Right atrium auricular region (tissue), 2 donors: Measurements from ENCODE around the gene SAMD4A. TPM values are rescaled to one million over a fixed set of nuclear protein-coding genes. Genes with fewer than 3 reads are reported as not detected.

Source experiments
- DNase-seq: peaks from one replicate; pipeline ENCODE4 v3.0.0-alpha.2; 2019; ENCODE audit warnings: low spot score
- H3K27ac ChIP-seq, 2 donors: fragments of 200-600 bp; sonication (generic); 1 replicate in 1 of 2; 2 replicates in 1 of 2; pipeline ENCODE4 v1.5.1; 2016 to 2019
- H3K27me3 ChIP-seq, 2 donors: fragments of 200-600 bp; sonication (generic); one replicate each; pipeline versions ENCODE4 v1.5.1 to v1.6.0; 2017 to 2019
- H3K36me3 ChIP-seq: fragments of 200-600 bp; sonication (generic); one replicate; pipeline ENCODE4 v1.5.1; 2016
- H3K4me1 ChIP-seq, 2 donors: fragments of 200-600 bp; sonication (generic); one replicate each; pipeline versions ENCODE4 v1.5.1 to v1.6.0; 2017 to 2019
- H3K4me3 ChIP-seq, 2 donors: fragments of 200-600 bp; sonication (generic); 1 replicate in 1 of 2; 2 replicates in 1 of 2; pipeline ENCODE4 v1.5.1; 2017 to 2019; ENCODE audit warnings: mild to moderate bottlenecking in 1 of 2, moderate library complexity in 1 of 2
- H3K9me3 ChIP-seq, 2 donors: fragments of 200-600 bp; sonication (generic); one replicate each; pipeline ENCODE4 v1.5.1; 2019
- total RNA-seq, 2 donors: library from RNA; depleted of rRNA; stranded (reverse); fragments of >200 nt; gene quantifications; one replicate each; pipeline ENCODE4 v1.1.0, GENCODE V29; 2016
- TF ChIP-seq, protein P1 (sequence below), 2 donors: fragments of 200-600 bp; sonication (generic); IDR thresholded peaks; one replicate each; pipeline ENCODE4 v1.5.1; 2019; ENCODE audit warnings: antibody characterized with exemption in 2 of 2

SAMD4A gene
- total RNA-seq, 2 donors from 2014 or later = 74.5 to 102 TPM

DNA sequence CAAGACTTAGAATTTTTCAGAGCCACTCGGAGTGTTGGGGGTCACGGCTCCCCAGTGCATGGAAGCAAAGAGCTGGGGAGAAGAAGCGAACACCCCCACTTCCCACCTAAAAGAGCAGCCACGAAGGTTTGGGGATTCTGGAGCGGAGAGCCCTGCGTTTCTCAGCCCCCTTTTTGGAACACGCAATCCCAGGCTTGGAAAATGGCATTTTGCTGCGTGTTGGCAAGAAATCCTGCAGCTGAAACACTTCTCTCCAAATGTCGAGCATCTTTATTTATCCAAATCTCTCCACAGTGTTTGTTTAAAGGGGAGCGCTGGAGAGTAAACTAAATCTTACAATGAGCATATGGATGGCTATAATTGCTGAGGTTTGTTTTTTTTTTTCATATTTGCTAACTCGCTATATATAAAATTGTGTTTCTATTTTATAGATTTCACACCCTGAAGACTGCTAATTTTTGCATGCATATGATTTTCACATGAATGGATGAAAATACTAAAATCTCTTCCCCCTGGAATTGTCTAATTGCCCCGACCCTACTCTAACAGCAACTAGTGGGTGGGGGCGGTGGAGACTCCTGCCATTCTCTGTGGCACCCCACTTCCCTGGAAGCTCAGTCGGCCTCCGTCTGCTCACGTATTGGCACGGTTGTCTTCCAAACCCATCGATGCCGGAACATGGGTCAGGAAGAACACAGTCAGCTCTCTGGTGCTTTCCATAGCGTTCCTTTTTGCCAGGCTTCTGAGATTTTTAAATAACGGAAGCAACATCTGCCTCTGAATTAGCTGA is 215.2 kb downstream of the SAMD4A start:
- peaks cover 79% of the 10 kb centered on the region for H3K36me3 ChIP-seq
- H3K4me1 ChIP-seq = peaks cover 5 to 51% of the 10 kb centered on the region in 2 donors
- TF ChIP-seq, protein P1, sequence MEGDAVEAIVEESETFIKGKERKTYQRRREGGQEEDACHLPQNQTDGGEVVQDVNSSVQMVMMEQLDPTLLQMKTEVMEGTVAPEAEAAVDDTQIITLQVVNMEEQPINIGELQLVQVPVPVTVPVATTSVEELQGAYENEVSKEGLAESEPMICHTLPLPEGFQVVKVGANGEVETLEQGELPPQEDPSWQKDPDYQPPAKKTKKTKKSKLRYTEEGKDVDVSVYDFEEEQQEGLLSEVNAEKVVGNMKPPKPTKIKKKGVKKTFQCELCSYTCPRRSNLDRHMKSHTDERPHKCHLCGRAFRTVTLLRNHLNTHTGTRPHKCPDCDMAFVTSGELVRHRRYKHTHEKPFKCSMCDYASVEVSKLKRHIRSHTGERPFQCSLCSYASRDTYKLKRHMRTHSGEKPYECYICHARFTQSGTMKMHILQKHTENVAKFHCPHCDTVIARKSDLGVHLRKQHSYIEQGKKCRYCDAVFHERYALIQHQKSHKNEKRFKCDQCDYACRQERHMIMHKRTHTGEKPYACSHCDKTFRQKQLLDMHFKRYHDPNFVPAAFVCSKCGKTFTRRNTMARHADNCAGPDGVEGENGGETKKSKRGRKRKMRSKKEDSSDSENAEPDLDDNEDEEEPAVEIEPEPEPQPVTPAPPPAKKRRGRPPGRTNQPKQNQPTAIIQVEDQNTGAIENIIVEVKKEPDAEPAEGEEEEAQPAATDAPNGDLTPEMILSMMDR (IDR thresholded peaks at IDR 0.05) = no peak
- H3K27ac ChIP-seq = peak overlapping the region; percentile 88 to 97
- DNase-seq = no peak
- no peaks in the 10 kb centered on the region for H3K9me3 ChIP-seq
- H3K4me3 ChIP-seq = no peak overlapping the region
- H3K27me3 ChIP-seq = no peaks in the 10 kb centered on the region

DNA sequence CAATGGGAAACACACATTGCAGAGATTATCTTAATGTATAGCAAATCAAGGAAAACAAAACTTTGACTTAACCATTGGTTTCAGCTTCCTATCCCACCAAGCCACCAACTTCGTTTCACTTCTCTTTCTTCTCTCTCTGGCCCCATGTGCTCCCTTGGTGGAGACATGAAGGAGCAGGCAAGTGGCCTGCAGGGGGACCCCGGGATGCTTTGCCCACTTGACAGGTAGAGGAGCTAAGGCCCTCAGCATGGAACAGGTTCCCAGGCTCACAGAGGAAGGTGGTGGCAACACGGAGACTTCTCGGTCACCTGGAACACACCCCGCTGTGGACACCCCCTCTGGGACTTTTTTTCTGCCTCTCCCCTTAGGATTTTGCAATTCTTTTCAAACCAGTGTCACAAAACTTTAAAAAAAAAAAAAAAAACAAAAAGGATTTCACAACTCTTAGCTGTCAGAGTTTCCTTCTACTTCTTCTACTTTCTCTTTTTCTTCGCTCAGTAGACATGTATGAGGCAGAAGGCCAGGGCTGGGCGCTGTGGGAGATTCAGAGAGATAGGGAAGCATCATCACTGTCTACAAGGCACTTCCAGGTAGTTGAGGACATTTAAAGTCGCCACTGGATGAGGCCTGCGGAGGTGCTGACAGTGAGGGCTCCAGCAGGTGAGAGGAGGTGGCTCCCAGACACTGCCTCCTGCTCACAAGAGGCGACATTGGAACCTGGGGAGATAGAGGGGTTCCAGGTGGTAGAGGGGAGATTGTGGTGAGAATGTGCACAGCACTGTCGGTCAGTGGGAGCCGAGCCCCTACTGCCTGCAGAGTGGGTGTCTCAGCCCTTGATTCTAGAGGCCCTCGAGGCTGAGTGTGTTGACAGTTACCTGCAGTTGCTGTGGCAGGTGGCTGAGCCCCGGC is 216.1 kb downstream of the SAMD4A start:
- Histone ChIP-seq H3K36me3 (peaks cover 79% of the 10 kb centered on the region), H3K4me3 (no peak overlapping the region), H3K27me3 (no peaks in the 10 kb centered on the region), H3K27ac (peak overlapping the region; percentile 88 to 97), H3K4me1 (peaks cover 5 to 52% of the 10 kb centered on the region in 2 donors), H3K9me3 (no peaks in the 10 kb centered on the region)
- DNase-seq = no peak
- TF ChIP-seq, protein P1 (IDR thresholded peaks at IDR 0.05) = peak in 1 of 2 donors; percentile 19

DNA sequence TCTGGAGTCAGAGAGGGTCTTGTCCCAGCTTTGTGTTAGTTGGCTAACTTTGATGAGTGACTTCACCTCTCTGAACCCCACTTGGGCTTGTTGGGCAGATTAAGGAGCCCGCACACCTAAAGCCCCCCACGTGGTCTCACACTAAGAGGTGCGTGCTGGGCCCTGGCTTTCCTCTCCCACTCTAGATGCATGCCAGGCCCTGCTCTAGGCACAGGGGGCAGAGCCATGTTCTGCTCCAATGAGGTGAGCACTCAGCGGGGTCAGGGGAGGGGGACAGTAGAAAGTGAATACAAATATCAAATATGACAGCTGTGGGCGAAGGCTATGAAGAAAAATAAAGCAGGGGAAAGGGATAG is 216.7 kb downstream of the SAMD4A start:
- DNase-seq = no peak
- Histone ChIP-seq H3K4me1 (peaks cover 5 to 46% of the 10 kb centered on the region in 2 donors), H3K9me3 (no peaks in the 10 kb centered on the region), H3K27me3 (no peaks in the 10 kb centered on the region), H3K27ac (peak overlapping the region; percentile 88 to 97), H3K4me3 (no peak overlapping the region), H3K36me3 (peaks cover 78% of the 10 kb centered on the region)
- TF ChIP-seq, protein P1 (IDR thresholded peaks at IDR 0.05) = no peak

DNA sequence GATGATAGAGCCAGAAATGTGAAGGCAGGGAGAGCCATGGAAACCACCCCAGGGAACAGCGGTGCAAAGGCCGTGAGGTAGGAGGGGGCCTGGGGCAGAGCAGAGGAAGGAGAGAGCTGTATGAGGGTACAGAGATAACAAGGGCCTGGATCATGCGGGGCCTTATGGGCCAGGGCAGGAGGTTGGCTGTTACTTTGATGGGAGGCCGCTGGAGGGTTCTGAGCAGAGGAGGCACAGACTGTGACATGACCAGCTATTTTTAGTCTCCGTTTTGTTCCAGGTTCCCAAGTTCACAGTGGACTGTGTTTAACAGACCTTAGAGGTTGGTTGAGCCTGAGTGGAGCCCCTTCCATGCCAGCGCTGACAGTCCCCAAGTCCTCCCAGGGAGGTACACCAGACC is 217.1 kb downstream of the SAMD4A start:
- TF ChIP-seq, protein P1 (IDR thresholded peaks at IDR 0.05) = no peak
- H3K4me3 ChIP-seq = peak overlapping the region in 1 of 2 donors; percentile 16
- no peaks in the 10 kb centered on the region for H3K27me3 ChIP-seq
- DNase-seq = no peak
- H3K27ac ChIP-seq = peak overlapping the region; percentile 88 to 97
- peaks cover 78% of the 10 kb centered on the region for H3K36me3 ChIP-seq
- H3K9me3 ChIP-seq = no peaks in the 10 kb centered on the region
- peaks cover 5 to 42% of the 10 kb centered on the region in 2 donors for H3K4me1 ChIP-seq

DNA sequence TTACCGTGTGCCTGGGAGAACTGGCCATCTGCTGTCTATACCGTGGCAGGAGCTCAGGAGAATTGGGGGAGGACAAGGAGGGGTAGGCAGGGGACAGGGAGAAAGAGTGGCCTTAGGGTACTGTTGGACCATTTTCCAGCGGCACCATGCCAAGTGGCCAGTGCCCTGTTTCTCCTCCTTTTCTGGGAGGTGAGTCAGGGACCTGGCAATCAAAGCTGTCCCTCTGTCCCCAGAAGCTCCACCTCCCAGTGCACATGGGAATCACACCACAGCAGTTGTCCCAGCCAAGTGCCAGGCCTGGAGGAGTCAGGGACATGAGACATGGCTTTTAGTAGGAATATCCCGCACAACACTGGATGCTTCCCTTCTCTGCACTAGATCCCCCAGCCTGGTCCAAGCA is 217.7 kb downstream of the SAMD4A start:
- no peaks in the 10 kb centered on the region for H3K27me3 ChIP-seq
- TF ChIP-seq, protein P1 (IDR thresholded peaks at IDR 0.05) = no peak
- H3K4me3 ChIP-seq = peak overlapping the region in 1 of 2 donors; percentile 17
- peaks cover 5 to 42% of the 10 kb centered on the region in 2 donors for H3K4me1 ChIP-seq
- peak overlapping the region; percentile 88 to 97 for H3K27ac ChIP-seq
- peaks cover 77% of the 10 kb centered on the region for H3K36me3 ChIP-seq
- no peaks in the 10 kb centered on the region for H3K9me3 ChIP-seq
- no peak for DNase-seq
